CD4-positive, alpha-beta T cell treated with Interleukin-1 beta for 1 hour (primary cell): Measurements from ENCODE around the gene FNDC3B.
"Not testable (repeated sequence)": the region's sequence is repeated elsewhere in the genome, so short reads cannot be mapped to it uniquely, and the experiment has no call there.

Experiments
- DNase-seq, 2 donors: peaks; one replicate each; pipeline ENCODE4 v3.0.0-alpha.2; 2020 to 2022

Gene FNDC3B

GRCh38 chr3:172246107-172246844 is 206.9 kb downstream of the FNDC3B start:
- no peak for DNase-seq

- DNase-seq = no peak
These were observed 208.3 kb downstream of the FNDC3B start for GRCh38 chr3:172247525-172248274.

- DNase-seq = no peak
These were observed 209.7 kb downstream of the FNDC3B start for GRCh38 chr3:172249039-172249438.

- no peak for DNase-seq
These were observed 211.8 kb downstream of the FNDC3B start for GRCh38 chr3:172251211-172251610.

GRCh38 chr3:172253200-172253599 is 213.8 kb downstream of the FNDC3B start:
- DNase-seq = no peak

GRCh38 chr3:172254542-172254941 is 215.2 kb downstream of the FNDC3B start:
- DNase-seq = no peak

GRCh38 chr3:172255321-172255720 is 215.9 kb downstream of the FNDC3B start:
- DNase-seq = not testable (repeated sequence)

- DNase-seq = no peak
These were observed 216.8 kb downstream of the FNDC3B start for GRCh38 chr3:172256101-172256734.

GRCh38 chr3:172257648-172258400 is 218.4 kb downstream of the FNDC3B start:
- no peak for DNase-seq

- DNase-seq = no peak
These were observed 219.2 kb downstream of the FNDC3B start for GRCh38 chr3:172258624-172259023.

- no peak for DNase-seq
These were observed 219.7 kb downstream of the FNDC3B start for GRCh38 chr3:172259111-172259541.

- DNase-seq = no peak
These were observed 220.4 kb downstream of the FNDC3B start for GRCh38 chr3:172259726-172260248.

GRCh38 chr3:172260381-172260780 is 221.0 kb downstream of the FNDC3B start:
- no peak for DNase-seq

- DNase-seq = no peak
These were observed 221.7 kb downstream of the FNDC3B start for GRCh38 chr3:172261054-172261453.

GRCh38 chr3:172262991-172263608 is 223.7 kb downstream of the FNDC3B start:
- no peak for DNase-seq

GRCh38 chr3:172263781-172264486 is 224.6 kb downstream of the FNDC3B start:
- no peak for DNase-seq

GRCh38 chr3:172266103-172266502 is 226.7 kb downstream of the FNDC3B start:
- DNase-seq = no peak

GRCh38 chr3:172268425-172268824 is 229.0 kb downstream of the FNDC3B start:
- no peak for DNase-seq

- DNase-seq = no peak
These were observed 229.5 kb downstream of the FNDC3B start for GRCh38 chr3:172268868-172269267.

GRCh38 chr3:172270557-172271166 is 231.3 kb downstream of the FNDC3B start:
- no peak for DNase-seq

GRCh38 chr3:172271386-172271976 is 232.1 kb downstream of the FNDC3B start:
- DNase-seq = no peak
